CD4-positive, alpha-beta T cell treated with Interleukin-10 for 1 hour (primary cell): ENCODE measurements around the gene NTSR1.

Experiments used
- DNase-seq: peaks from one replicate; pipeline ENCODE4 v3.0.0-alpha.2; 2020

The NTSR1 gene

GRCh38 chr20:62727584-62728027 lies 19.0 kb downstream of the NTSR1 start:
- DNase-seq: no peak

DNA sequence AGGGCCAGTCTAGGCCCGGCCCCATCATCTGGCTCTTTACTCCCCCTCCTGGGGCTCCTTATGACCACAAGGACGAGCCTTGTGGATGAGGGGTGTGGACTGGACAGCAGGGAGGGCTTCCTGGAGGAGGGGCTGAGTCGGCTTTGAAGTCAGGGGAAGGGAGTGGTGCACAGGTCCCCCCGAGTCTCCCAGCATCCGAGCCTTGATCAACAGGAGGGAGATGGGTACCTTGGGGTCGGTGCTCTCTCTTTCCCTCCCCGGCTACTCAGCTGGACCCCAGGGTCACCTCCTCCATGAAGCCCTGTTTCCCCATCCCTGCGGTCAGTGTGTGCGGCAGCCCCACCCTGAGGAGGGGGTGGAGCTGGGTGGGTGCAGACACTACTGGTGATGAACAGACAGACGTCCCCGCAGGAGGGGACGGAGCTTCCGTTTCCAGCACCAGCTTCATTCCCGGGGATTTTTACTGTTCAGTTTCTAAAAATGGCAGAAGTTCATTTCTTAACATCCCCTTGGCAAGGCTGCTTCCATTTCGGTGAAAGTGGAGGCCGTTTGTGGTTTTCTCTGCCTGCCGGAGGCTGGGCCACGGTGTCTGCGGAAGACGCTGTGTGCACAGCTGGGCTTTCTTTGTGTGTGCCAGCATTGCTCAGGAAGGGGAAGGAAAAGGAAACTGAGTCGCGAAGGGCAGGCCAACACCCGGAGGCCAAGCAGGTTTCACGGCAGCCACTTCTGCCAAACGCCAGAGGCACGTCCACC lies 19.6 kb downstream of the NTSR1 start:
- DNase-seq: peak; percentile 14

DNA sequence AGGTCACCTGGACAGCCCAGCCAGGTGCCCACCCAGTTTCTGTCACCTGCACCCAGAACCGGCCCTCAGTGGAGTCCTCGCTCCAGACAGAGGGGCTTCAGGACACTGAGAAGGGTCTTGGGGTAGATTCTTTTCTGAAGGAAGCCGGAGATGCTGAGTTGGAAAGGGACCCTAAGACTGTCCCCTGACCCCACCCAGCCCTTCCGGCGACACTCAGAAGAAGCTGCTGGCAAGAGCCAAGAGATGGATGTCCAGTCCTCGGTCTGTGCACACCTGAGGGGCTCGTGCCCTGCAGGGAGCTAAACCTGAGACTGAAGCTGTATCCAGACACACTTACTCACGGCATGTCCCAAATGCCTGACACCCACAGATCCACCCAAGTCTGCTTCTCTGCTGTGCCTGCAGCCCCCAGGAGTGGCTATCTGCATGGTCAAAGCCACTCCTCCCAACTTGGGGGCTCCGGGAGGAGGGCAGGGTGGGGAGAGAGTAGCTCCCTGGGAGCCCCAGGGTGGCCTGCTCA lies 20.2 kb downstream of the NTSR1 start:
- no peak for DNase-seq

GRCh38 chr20:62730481-62730880 lies 21.8 kb downstream of the NTSR1 start:
- no peak for DNase-seq

GRCh38 chr20:62732031-62732760 lies 23.6 kb downstream of the NTSR1 start:
- no peak for DNase-seq

GRCh38 chr20:62732842-62733525 lies 24.3 kb downstream of the NTSR1 start:
- DNase-seq: no peak

DNA sequence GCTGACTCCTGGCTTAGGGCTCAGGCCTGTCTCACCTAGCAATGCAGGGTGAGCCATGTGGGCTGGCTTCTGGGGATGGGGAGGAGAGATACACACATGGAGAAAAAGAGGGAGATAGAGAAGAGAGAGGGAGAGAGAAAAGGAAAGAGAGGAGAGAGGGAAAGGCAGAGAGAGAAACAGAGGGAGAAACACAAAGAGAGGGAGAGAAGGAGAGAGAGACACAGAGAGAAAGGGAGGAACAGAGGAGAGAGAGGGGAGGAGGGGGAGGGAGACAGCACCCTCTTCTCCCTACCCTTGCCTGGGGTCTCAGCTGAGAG lies 24.8 kb downstream of the NTSR1 start:
- DNase-seq: no peak

DNA sequence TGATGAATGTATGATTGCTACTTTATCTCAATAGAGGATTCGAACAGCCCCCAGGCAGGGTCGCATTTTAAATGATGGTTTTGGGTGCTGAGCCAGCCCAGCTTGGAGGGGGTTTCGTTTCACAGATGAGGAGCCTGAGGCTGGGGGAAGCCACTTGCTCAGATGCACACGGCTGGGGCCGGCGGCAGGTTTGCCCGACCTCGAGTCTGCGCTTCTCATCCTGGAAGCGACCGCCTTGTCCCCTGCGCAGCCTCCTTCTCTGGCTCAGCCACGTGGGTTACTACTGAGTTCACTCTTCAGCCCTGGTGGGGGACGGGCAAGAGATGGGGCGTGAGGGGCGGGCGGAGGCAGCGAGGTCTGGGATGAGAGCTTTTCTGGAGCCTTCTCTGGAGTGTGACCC lies 25.3 kb downstream of the NTSR1 start:
- DNase-seq: no peak

DNA sequence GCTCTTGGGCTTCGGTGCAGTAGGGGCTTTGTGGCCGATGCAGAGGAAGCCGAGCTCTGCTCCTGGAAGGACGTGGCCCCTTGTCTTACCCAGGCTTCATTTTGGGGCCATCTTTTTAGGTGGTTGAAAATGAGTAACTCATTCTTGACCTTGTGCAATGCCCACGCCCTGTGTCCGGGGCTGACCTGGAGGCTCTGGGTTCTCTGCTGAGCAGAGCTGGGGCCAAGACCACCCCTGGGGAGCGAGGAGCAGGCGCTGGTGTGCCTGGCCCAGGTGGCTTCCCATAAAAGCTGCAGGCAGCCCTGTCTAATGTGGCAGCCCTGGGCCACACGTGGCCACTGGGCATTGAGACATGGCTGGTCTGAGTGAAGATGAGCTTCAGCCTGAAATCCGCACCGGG lies 25.7 kb downstream of the NTSR1 start:
- no peak for DNase-seq

DNA sequence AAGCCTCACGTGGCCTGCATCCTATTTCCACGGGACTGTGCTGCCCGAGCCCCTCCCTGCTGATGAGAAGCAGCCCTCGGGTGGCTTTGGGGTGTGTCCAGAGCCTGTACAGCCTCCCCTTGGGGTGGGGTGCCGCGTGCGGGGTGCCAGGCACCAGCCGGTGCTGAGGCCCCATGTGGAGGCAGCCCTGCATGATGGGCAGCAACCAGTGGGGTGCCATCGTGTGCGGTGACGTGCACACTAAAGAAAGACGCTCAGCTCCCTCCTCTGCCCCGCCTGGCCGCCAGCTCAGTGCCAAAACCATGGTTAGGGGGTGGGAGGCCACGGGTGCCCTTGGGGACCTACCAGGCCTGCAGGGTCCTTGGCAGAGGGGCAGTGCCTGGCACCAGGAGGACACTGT lies 26.2 kb downstream of the NTSR1 start:
- DNase-seq: no peak

DNA sequence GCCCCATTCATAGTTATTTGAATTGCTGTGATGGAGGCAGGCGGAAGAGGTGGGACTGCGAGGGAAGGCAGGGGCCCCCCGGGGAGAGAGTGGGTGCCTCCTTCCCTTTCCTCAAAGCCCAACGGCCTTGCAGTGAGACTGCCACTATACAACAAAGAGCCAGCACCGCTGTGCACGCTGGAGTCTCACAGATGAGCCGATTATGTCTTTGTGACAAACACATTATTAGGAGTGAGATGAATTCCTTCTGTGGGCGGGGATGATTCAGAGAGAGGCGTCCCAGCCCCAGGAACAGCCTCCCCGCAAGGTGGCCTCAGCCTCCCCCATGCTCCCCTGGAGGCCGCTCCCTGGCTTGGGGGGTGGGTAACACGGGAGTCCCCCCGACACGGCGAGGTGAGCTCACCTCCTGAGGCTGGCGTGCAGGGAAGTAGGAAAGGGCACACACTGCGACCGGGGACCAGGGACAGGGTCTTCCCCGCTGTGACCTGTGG lies 26.7 kb downstream of the NTSR1 start:
- no peak for DNase-seq

DNA sequence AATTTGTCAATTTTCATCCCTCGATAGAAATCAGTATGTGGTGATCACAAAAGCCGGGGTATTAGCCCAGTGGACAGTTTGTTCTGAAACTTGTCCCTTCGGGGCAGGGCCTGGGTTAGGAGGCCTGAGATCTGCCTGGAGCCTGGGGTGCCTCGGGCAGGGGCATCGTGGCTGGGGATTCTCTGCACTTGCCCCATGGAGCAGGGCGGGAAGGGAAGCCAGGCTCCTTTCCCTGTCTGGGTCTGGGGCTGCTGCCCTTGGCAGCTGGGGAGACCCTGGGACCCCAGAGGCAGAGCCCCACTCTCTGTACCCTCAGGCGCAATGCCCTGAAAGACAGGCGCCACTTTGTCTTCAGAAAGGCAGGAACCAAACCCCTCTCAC lies 27.4 kb downstream of the NTSR1 start:
- no peak for DNase-seq

DNA sequence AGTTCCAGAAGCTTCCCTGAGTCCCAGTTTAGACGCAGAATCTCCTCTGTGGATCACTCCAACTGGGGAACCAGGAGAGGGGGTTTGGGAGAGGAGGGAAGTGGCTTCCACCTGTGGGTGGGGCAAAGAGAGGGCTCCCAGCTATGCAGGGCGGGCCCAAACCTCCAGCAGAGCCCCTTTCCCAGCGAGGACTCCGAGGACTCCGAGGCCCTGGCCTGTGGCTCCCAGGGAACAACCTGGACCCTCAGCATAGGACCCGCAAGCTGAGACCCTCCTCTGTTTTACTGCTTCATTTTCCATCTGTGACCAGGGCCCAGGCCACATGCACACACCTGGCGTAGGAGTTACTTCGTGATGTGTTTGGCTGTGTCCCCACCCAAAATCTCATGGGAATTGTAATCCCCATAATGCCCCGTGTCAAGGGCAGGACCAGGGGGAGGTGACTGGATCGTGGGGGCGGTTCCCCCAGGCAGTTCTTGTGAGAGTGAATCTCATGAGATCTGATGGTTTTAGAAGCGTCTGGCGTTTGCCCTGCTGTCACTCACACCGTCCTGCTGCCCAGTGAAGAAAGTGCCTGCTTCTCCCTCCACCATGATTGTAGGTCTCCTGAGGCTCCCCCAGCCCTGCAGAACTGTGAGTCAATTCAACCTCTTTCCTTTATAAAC lies 27.9 kb downstream of the NTSR1 start:
- DNase-seq: no peak

GRCh38 chr20:62737271-62737811 lies 28.7 kb downstream of the NTSR1 start:
- no peak for DNase-seq

- no peak for DNase-seq
Measured at GRCh38 chr20:62738025-62738881, 29.6 kb downstream of the NTSR1 start.

DNA sequence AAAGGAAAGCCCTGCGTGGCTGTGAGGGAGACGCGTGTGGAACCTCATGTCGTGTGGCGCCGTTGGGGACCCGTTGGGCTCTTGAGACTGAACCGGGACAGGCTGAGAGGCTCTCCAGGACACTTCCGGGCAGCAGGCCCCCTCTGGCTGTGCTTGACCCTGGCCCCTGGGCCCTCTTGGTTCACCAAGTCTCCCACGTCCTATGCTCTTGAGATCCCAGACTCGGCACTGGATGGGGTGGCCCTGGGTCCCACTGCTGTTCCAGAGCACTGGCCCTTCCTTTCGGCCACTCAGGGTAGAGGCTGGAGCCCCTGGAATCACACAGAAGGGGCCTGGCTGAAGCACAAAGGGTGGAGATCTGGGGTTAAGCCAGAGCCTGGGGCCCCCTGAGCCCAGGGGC lies 30.4 kb downstream of the NTSR1 start:
- DNase-seq: no peak

DNA sequence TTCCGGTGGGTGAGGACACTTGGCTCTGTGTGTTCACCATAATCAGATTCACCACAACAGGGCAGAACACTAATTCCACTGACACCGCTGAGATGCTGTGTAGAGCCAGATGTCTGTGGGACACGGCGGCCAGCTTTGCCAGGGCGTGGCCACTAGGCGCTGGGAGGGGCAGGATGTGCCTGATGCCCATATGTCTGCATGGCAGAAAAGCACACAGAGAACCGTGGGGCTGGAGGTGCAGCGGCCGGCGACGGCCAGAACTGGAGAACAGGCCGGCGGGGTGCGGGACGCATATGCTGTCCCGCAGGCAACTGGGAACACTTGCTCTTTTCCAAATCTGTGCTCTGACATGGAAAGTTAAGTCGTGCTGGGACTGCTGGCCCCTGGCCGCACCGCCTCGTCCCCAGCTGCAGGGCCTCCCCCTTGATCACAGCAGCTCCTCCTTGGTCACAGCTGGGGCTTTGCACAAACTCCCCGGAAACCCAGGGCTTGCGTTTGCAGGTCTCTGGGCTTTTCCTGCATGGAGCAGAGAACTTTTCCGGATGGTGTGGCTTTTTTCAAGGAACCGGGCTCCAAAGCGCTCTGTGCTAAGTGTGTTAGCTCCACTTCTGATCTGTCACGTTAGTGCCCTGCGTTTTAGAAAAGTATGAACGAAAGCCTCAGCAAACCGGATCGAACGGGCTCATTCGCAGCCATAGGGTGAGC lies 31.1 kb downstream of the NTSR1 start:
- peak; percentile 52 for DNase-seq

GRCh38 chr20:62740286-62741141 lies 31.9 kb downstream of the NTSR1 start:
- peak; percentile 87 for DNase-seq

DNA sequence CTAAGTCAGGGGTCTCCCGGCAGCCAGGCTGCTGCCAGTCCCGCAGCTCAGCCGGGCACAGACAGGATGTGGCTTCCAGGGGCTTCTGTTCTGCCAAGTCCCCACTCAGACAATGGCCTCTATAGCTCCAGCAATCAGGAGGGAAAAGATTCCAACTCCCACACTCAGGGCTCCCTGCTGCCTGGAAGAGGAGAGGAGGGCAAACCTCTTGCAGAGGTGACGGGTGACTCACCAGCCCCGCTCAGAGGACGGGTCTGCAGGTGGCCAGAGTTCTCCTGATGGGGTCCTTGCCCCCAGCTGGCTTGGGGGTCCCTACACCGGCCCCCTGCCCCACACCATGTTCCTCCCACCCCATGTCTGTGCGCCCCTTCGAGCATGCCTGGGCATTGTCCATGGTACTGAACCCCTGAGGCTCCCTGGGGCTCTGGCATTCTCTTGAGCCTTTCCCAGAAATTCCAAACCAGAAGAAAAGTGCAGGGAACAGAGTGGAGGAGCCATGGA lies 32.6 kb downstream of the NTSR1 start:
- DNase-seq: peak; percentile 13
